ENCODE results near the gene SFXN5.

The SFXN5 gene

DNA sequence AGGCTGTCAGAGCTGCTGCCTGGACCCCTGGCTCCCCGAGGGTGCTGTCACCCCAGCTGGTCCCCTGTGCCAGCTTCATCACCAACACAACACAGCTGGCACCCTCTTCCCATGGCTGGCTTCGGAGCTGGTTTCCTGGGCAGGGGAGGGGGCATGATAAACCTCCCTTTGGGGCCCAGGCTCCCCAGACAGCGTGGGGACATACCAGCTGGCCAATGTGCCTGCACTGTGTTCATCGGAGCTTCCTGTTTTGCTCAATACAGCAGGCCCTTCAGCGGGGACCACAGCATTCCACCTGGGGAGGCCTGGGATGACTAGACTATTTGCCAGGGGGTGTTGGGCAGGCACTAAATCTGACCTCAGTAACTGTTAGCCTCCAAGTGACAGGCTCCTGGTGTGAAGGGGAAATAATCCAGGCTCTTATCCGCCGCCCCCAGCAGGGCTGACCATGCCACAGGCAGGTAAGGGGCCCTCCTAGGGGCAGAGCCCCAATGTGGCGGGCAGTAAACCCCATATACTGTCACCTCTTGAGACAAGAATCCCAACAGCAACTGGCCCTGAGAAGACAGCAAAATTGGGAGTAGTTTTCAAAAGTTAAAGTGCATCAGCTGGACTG, 109.6 kb downstream of the SFXN5 start:
- TF ChIP-seq, protein P1, sequence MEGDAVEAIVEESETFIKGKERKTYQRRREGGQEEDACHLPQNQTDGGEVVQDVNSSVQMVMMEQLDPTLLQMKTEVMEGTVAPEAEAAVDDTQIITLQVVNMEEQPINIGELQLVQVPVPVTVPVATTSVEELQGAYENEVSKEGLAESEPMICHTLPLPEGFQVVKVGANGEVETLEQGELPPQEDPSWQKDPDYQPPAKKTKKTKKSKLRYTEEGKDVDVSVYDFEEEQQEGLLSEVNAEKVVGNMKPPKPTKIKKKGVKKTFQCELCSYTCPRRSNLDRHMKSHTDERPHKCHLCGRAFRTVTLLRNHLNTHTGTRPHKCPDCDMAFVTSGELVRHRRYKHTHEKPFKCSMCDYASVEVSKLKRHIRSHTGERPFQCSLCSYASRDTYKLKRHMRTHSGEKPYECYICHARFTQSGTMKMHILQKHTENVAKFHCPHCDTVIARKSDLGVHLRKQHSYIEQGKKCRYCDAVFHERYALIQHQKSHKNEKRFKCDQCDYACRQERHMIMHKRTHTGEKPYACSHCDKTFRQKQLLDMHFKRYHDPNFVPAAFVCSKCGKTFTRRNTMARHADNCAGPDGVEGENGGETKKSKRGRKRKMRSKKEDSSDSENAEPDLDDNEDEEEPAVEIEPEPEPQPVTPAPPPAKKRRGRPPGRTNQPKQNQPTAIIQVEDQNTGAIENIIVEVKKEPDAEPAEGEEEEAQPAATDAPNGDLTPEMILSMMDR (IDR thresholded peaks at IDR 0.05) = no peak

GRCh38 chr2:72961036-72961720, 110.3 kb downstream of the SFXN5 start:
- TF ChIP-seq, protein P1 (IDR thresholded peaks at IDR 0.05) = no peak

DNA sequence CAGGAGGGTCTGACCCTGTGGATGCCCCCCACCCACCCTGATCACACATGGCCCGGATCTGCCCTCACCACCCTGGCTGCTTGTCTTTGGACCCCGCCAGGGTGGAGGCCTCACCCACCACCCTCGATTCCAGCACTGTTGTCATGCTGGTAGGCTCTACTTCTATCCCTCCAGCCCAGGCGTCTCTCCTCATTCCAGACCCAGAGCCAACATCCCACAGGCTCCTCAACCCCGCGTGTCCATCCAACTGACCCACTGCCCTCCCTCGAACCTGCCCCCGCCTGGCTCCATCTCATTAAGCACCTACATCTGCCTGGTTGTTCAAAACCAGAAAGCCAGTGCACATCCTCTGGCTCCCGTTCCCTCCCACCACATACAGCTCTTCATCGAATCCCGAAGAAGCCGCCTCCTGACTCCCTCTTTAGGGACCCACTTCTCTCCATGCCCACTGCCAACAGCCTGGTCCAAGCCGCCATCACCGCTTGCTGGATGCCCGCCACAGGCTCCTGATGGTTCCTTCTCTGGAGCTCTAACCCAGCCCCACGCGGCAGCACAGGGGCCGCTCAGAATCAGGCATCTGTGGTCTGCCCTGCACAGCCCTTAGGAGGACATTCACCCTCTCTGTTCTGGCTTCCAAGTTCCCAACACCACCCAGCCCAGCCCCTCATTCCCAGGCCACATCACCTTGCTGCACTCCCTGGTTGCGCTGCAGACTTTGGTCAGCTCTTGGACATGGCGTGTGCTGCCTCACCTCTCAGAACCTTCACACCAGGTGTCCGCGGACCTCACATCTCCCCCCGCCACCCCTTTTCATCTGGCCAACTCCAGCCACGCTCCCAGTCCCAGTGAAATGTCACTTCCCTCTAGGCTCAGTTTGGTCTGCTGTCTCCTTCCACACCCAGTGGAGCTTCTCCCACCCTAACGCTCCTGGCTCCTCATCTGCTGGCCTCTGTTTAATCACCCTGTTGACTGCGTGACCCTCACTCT, 111.2 kb downstream of the SFXN5 start:
- TF ChIP-seq, protein P1 (IDR thresholded peaks at IDR 0.05) = no peak

GRCh38 chr2:72959554-72959953, 112.0 kb downstream of the SFXN5 start:
- TF ChIP-seq, protein P1 (IDR thresholded peaks at IDR 0.05) = no peak

- TF ChIP-seq, protein P1 (IDR thresholded peaks at IDR 0.05) = no peak
These were observed 112.7 kb downstream of the SFXN5 start for GRCh38 chr2:72958542-72959385.

DNA sequence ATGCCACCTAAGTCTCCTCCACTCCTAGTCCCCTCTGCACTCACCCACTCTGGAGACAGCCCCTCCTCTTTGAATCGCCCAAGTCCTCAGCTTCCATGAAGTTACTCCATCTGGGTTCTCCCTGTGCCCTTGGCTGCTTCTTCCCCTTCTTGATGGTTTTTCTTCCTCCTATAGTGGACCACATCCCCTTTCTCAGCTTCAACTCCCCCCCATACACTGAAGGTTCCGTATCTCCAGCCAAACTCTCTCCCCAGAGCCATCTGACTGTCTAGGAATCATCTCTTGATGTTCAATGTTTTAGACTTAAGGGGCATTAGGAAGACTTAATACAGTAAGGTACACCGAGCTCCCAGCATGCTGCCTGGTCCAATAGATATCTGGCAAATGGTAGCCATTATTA, 114.6 kb downstream of the SFXN5 start:
- TF ChIP-seq, protein P1 (IDR thresholded peaks at IDR 0.05) = no peak

DNA sequence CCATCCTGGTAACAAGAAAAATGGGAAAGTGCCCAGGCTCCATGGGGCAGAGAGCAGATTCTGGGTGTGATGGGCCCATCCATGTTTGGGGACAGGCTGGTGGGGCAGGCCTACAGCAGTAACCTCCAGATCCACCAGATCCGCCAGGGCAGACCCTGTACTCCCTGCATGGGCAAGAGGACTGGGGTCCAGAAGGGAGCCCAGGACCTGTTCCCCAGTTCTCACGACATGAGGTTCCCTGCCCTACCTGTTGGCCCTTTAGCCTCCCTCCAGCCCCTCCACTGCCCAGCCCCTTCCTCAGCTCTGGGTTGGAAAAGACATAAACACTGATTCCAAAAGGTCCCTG, 115.5 kb downstream of the SFXN5 start:
- TF ChIP-seq, protein P1 (IDR thresholded peaks at IDR 0.05) = no peak
